NCI-H82 (cell line): ENCODE results near the gene PALLD.
"Not testable (repeated sequence)": the region's sequence is repeated elsewhere in the genome, so short reads cannot be mapped to it uniquely, and the experiment has no call there.

ENCODE experiments used
- DNase-seq: peaks from one replicate; lab custom pipeline; 2025; lab: John Stamatoyannopoulos, UW

Gene PALLD

DNA sequence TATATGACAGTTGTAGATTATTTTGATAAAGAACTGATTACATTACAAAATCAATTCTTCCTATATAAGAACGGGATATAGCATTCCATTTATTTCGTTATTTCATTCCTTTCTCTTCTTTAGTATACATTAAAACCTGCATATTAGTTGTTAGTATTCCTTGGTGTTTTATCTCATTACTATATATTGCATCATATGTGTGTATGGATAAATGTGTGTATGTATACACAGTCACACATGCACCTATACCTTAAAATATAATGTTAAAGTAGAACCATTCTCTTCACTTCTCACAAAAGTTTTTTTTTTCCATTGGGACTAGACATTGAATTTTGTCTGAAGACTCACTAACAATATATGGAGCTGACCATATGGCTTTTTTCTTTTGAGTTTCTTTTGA is 5.3 kb upstream of the PALLD start:
- no peak for DNase-seq

DNA sequence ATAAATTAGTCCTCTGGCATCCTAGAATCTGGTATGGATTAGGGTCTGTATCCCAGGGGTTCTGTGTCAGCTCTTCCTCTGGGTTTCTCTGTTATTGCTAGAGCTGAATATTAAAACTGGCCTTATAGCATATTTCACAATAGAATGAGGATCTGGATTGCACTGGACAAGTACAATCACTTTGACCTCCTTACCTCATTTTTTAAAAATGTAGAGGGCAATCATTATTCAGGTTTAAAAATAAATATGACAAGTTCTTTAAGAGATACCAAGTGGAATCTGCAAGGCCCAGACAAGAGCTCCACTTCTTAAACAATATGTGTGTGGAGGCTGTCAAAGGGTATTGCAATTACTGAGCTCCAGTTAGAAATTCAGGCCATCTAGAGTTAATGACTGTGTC is 1.4 kb downstream of the PALLD start:
- no peak for DNase-seq

DNA sequence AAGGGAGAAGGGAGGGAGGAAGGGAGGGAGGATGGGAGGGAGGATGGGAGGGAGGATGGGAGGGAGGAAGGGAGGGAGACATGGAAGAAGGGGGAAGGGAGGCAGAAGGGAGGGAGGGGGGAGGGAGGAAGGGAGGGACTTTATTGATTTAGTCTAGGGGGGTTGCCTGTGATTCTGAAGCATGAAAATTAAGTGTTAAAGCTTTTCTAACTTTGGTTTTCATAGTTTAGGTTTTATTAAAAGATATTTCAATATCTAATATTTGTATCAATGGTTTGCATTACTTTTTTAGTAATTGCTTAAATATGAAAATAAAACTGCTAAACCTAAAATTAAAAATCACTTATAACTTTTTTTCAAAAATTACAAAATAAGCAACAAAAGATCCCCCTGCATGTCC is 2.4 kb downstream of the PALLD start:
- DNase-seq, result no peak

DNA sequence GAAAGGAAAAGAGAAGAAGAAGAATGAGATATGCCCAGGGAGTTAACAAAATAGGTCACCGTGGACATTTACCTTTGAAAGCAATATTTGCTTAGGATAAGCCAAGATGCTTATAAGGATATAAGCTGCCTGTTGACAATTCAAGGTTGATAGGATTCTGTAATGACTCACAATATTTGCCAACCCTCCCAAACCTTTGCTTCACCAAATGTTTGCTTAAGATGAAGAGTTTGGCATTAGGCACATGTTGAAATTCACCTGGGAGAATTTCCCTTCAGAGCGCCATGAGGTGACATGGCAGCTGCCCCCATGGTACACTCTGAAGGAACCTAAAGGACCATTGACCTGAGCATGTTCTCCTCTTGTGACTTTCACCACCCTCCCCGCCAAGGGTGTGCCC is 4.6 kb downstream of the PALLD start:
- DNase-seq, result no peak

DNA sequence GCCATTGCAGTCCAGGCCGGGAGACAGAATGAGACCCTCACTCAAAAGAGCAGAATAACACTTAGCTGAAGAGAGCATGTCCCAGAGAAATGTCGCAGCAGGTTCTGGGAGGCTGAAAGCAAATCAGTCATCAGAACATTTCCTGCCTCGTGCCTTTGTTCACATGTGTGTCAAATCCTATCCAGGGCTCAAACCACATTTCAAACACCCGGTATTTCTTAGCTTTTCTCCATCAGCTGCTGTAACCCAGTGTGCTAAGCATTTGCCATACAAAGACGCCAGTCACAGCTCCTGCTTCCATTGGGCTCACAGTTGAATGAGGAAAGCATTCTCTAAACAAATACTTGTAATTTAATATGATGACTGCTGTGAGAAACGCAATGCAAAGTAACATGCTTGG is 6.0 kb downstream of the PALLD start:
- DNase-seq, result no peak

DNA sequence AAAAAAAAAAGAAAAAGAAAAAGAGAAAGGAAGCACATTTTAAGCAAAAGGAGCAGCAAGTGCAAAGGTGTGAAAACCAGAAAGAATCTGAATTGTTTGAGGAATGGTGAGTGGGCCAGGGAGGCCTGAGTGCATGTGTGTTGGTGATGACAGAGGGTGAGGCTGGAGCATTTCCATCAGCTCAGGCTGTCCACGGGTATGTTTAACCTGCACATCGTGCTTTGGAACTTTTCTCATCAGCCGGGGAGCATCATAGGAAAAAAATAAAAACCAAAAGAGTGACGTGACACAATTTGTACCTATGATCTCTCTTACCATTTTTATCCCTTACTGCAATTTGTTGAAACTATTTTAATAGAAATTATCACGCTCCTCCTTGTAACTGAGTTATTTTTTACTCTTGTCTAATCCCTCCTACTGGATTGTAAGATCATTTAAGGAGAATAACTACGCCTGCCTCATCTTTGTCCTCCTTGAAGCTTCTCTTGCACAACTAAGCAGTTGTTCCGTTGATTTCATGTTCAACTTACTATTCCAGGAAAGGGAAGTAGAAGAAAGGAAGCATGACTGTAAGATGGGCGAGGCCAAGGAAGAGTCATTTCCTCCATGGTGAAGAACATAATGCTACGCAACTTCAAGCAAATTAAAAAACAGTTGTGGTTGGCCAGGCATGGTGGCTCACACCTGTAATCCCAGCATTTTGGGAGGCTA is 7.0 kb downstream of the PALLD start:
- no peak for DNase-seq

DNA sequence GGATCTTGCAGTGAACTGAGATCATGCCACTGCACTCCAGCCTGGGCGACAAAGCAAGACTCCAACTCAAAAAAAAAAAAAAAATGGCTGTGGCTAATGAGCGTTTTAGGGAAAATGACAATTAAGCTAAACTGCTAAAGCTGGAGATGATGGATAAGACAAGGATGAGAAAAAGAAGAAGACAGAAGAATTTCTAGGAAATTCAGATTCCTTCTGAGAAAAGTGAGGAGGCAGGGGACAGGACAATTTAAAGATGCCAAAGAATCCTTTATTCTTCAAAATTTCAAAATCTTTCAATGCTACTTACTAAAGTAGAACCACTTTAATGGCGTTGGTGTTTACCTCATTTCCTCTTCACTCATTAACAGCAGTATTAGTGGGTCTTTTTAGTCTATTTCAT is 7.7 kb downstream of the PALLD start:
- no peak for DNase-seq

DNA sequence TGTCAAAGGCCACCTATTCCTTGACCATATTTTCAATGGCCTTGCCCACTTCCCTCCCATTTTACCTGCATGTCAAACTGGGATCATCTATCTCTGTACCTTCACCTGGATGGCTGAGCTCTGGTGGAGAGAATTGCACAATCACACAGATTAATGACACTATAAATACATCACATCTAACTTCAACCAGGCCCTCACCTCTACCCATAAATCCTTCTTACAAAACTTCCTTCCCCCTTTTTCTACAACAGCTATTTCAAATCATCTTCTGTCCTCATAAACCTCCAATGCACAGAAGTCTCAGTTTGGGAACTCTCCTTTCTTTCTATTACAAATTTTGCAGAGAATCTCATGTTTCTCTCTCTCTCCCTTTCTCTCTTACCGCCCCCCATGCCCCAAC is 9.2 kb downstream of the PALLD start:
- no peak for DNase-seq

DNA sequence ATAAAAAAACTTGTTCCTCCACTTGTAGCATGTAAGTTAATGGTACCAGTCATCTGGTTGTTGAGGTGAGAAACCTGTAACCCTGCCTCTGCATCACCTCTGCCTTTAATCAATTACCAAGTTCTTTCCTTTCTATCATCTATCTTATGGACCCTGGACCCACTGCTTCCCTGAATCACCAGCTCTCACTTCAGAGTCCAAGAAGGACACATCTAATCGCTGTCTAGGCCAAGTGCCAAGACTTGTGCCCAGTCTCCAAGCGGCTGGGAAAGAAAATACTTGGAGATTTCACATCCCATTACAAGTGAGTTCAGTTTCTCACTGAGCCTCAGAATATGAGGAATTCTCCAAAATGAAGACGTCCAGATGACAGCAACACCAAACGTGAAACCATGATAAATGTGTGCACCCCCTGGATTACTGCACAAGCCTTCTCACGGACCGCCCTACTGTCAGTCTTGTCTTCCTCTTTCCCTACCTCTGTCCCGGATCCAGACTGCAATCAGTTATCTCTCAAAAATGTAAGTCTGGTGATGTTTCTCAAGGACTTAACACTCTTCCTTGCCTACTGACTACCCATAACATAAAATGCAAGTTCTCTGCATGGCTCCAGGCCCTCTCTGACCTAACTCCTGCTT is 10.4 kb downstream of the PALLD start:
- DNase-seq, result no peak

DNA sequence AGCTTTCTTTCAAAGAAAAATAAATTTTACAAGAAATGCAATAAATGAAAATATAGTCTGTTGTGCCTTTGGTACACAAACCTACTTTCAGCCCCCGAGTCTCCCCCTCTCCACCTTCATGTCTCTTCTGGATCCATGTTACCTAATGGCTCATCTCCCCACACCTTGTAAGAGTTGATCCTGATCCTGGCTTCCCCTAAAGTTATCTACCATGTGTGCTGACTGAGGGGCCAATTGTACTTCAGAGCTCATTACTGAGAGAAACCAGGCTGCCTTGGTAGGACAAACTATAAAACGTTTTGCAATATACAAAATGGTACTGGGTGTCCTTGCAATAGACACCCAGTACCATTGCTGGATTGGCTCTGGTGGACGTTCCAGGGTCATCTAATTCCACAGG is 11.8 kb downstream of the PALLD start:
- DNase-seq, result no peak

DNA sequence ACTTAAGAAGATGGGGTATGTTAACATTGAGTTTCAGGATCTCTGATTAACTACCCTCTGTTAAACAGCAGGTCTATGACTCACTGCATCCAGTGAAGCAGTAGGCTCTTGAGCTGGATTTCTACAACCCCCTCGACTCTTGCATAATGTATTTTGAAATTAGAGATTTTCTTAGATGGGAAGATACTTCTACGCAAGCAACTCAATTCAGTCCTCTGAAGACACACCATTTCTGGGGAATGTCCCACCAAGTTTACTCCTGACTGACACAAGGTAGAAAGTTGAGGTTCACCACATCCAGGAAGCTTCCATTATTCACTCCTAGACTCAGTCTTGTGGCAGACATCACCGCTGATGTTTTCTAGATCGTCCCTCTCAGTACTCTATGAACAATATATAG is 12.9 kb downstream of the PALLD start:
- DNase-seq, result no peak

DNA sequence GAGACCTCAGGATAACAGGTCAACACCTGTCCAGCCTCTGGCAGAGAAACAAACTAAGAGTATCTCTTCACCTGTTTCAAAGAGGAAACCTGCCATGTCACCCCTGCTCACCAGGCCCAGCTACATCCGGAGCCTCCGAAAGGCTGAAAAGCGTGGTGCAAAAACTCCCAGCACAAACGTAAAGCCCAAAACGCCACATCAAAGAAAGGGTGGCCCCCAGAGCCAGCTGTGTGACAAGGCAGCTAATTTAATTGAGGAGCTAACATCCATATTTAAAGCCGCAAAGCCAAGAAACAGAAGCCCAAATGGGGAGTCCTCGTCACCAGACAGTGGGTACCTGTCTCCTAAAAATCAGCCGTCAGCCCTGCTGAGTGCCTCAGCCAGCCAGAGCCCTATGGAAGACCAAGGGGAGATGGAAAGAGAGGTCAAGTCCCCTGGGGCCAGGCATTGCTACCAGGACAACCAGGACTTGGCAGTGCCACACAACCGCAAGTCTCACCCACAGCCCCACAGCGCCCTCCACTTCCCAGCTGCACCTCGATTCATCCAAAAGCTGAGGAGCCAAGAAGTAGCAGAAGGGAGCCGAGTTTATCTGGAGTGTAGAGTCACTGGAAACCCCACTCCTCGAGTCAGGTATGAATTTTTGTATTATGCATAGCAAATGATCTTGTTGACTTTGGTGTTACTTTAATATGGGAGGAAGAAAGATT is 15.1 kb downstream of the PALLD start:
- DNase-seq, result no peak

DNA sequence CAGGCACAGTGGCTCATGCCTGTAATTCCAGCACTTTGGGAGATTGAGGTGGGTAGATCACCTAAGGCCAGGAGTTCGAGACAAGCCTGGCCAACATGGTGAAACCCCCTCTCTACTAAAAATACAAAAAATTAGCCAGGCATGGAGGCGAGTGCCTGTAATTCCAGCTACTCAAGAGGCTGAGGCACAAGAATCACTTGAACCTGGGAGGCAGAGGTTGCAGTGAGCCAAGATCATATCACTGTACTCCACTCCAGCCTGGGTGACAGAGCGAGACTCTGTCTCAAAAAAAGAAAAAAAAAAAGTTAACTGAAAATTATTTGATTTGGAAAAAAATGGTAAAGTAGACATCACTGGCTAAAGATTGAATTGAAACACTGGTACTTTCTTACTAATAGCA is 17.0 kb downstream of the PALLD start:
- not testable (repeated sequence) for DNase-seq

DNA sequence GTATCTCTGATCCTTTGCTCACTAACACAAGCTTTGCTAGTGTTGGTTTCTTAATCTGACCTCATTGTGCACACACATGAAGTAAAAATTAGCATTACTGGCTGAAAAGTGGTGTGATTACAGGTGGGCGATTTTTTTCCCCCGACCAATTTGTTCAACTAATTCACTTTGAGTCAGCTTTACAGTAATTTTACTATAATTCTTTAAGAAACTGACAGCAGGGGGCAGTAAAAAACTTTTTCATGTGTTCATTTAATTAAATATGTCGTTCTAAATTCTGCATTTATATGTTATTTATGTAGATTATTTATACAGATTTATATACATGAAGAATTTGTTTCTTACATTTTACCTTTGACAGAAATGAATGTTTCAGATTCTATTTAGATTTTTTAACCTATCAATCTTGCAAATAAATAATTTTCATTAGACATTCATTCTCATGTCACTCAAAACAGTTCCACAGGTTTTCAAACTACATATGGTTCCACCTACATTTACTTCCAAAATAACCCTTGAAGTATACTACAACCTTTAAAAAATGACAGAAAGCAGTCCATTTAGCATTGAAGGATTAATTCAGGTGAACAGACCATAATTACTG is 17.5 kb downstream of the PALLD start:
- DNase-seq, result peak; percentile 56

DNA sequence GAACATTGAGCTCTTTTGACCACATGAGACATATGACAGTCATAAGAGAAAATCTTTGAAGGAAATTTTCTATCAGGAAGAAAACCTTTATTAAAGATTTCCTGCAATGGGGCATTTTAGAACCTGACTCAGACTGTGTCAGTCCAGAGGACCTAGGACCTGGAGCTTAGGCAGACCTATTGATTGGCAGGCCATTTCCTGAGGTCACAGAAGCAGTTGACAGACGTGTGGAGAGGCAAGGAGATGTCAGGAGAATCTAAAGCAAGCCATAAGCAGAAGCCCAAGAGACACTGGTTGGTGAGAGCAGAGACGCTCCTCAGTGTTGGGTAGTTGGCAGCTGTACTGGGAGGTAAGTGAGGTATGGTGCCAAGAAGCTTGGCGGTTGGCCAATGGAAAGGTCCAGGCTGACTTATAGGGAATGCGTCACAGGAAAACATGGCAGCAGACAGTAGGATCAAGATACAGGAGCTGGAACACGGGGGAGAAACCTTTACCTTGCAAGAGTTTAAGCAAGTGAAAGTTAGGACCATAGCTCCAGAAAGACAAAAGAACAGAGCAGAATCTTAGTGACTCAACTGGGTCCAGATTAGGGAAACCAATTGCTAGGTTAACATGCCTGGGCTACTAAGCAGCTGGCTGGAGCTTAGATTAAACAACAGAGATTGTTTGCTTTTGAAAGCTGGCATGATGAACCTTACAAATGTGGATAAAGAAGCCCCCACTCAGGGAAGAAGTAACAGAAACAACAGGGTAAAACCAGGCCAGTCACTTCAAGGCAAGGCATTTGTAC is 18.6 kb downstream of the PALLD start:
- no peak for DNase-seq

DNA sequence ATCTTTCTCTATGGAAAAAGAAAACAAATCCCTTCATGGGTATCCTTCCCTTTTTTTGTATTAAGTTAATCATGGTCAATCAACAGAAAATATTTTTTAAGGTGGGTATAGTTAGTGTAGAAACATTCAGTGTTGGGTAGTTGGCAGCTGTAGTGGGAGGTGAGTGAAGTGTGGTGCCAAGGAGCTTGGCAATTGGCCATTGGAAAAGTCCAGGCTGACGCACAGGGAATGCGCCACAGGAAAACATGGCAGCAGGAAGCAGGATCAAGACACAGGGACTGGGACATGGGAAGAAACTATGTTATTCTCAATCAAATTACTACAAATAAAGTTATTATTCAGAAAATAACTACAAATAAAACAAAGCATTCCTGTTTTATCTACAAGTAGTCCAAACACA is 20.0 kb downstream of the PALLD start:
- DNase-seq, result no peak

DNA sequence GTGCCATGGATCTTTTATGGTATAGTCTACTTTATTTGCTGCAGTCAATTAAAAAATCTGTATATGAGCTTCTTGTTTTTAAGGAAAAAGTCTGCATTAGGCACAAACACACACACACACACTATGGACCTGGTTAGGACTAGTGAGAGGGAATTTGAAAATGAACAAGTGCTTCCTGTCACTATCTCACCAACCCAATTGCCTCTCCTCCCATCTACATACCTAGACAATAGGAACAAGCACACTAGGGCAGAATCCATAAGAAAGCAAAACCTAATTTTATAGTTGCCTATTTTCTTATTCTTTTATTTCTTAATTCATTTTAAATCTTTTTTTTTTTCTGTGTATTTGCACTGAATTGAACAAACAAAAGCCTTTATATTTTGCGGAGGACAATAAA is 22.7 kb downstream of the PALLD start:
- DNase-seq, result no peak

DNA sequence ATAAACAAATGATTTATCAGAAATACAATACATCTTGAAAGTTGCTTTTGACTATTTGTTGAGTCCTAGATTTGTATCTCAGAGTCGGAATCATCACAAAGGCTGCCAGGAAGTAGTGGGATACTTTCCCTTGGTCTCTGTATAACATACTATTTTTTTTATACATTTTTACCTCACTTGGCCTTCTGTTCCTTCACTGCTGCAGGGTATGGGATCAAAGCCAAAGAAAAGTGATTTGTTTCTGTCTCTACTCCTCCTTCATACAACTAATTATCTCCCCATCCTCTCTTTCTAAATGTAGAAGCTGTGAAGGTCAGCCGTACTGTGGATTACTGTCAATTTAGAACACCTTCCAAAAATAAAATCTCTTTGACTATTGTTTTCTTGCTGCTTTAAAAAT is 24.9 kb downstream of the PALLD start:
- DNase-seq, result no peak

DNA sequence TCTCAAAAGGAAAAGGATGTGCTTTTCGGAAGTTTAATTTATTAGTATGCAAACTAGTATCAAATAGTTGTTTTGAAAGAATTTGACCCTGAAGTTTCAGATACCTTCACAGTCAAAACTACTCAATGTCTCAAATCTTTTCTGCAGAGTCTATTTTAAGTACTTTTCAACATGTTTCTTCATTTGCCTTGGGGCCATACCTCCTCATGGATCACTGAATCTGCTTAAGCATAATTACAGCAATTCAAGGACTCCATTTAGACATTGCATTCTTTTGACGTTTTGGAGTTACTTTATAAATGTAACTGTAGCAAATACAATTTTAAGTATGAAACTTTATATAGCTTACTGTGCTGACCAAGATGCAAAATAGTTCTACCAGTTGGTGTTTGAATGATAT is 25.5 kb downstream of the PALLD start:
- no peak for DNase-seq

DNA sequence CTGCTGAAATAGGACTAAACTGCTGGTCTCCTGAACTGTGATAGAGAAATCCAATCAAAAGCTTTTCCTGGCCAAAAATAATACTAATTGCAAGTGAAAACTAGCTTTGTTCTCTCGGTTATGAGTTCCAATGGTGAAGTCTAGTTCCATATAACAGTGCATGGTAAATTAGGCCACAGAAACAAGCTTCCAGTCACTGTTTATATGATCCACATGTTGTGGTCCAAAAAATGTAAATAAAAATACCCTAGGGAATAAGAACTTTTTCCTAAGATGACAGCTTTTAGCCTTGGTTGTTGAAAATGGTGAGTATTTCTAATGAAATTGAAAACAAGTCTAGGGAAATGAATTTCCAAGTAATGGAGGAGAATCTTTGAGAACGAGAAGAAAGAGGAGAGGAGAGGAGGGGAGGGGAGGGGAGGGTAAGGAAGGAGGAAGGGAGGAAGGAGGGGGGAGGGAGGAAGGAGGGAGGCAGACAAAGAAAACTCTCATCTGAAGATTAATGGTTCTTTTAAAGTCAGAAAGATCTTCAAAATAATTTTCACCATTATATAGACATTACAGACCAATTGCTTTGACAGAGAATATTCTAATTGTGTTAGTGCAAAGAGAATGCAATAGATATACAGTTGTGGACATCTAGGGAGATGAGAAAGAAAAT is 26.1 kb downstream of the PALLD start:
- no peak for DNase-seq

DNA sequence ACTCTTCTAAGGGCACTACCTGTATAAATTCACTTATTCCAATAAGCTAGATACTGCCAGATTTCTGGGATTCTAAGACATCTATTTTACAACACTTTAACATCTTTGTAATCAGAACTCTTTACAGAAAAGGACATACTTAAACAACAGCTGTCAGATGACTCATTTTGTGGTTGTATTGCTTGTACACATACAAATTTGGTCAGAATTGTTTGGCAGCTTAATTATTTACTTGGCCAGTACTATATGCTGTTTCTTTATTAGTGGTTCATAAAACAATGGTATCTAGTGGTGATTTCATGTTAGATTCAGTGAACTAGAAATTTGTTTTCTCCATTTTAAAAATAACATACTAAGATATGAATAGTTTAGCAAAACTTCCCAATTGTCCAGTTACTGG is 27.2 kb downstream of the PALLD start:
- no peak for DNase-seq

DNA sequence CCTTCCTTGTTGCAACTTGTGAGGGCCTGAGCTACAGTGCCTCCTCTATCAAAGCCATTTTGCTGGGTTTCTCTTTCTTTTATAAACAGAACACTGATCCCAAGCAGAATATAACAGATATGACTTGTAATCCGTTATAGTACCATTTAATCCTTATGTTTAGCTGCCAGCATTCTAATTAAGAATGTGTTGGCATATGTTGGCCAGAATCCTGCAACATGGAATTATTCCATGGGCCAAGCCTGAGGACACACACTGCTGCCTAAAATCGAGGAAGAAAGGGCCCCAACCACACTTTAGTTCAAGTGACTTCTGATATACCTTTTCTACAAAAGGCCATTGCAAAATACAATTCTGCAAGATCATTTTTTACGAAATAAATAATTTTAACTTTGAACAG is 28.0 kb downstream of the PALLD start:
- DNase-seq, result no peak
